NT2/D1 (cell line): ENCODE measurements around the gene CELF3.

ENCODE experiments used
- YY1 ChIP-seq: IDR thresholded peaks from 2 replicates; pipeline ENCODE4 v1.6.1; 2011; ENCODE audit not compliant: insufficient read length, insufficient read depth
- ZNF274 ChIP-seq: IDR thresholded peaks from 2 replicates; pipeline ENCODE4 v1.6.1; 2011; ENCODE audit warnings: mild to moderate bottlenecking, low read depth, low read length

- TF ChIP-seq YY1, result no peak
- TF ChIP-seq ZNF274, result no peak
Observed at GRCh38 chr1:151661751-151662150, 54.9 kb downstream of the CELF3 start.
